ENCODE data around the gene TOX3.

DNA sequence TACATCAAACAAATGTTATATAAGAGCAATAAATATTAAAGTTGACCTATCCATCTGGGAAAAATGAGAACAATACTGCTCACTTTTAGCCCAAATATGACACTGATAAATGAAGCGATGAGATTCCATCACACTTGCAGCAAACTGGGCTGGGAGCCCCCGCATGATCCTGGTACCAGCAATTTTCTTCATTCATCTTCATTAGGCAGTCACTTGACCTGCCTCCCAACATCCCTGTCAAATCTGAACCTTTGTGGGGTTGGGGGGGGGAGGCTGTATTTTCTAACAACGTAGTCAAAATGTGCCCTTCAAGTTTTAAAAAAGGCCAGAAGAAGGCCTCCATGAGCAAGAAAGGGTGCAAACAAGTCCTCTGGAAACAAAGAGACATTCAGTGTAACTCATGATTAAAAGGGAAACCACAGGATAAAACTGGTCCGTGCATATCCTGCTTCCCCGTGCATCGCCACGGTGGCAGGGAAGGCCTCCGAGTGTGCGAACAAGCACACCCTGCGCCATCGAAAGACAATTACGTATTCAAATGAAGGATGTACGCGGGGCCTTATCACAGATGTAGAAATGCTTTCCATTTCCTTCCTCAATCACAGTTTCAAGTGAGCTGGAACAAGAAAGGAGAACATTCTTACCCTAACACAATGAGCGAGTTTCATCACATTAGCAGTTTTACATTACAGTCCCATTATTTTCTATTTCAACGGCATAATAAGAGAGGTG, 48.4 kb downstream of the TOX3 start:
- TF ChIP-seq, protein P1, sequence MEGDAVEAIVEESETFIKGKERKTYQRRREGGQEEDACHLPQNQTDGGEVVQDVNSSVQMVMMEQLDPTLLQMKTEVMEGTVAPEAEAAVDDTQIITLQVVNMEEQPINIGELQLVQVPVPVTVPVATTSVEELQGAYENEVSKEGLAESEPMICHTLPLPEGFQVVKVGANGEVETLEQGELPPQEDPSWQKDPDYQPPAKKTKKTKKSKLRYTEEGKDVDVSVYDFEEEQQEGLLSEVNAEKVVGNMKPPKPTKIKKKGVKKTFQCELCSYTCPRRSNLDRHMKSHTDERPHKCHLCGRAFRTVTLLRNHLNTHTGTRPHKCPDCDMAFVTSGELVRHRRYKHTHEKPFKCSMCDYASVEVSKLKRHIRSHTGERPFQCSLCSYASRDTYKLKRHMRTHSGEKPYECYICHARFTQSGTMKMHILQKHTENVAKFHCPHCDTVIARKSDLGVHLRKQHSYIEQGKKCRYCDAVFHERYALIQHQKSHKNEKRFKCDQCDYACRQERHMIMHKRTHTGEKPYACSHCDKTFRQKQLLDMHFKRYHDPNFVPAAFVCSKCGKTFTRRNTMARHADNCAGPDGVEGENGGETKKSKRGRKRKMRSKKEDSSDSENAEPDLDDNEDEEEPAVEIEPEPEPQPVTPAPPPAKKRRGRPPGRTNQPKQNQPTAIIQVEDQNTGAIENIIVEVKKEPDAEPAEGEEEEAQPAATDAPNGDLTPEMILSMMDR (IDR thresholded peaks at IDR 0.05; ENCODE audit: insufficient read depth, low read length, poor library complexity, severe bottlenecking): no peak
- no peak for TF ChIP-seq EZH2phosphoT487 (conservative IDR thresholded peaks at IDR 0.05; ENCODE audit: low read length)

All from SU-DHL-6 (cell line).